ENCODE results near the gene LRRC23. TPM values are rescaled to one million over a fixed set of nuclear protein-coding genes. Genes with fewer than 3 reads are reported as not detected.

LRRC23 gene
- total and polyA plus RNA-seq, 9 of the 15 experiments (the other 6 are each of a cell fraction or from before 2014, with no cell fraction given) = 2.2 to 7.0 (median 3.0) TPM

GRCh38 chr12:6937481-6938352 is 33.1 kb downstream of the LRRC23 start (continued):
- TF ChIP-seq HNRNPUL1 (IDR thresholded peaks at IDR 0.05; ENCODE audit: low read length) (no peak), PREB (CRISPR knock-in tag; IDR thresholded peaks at IDR 0.05) (no peak), ETS2 (tag; IDR thresholded peaks at IDR 0.05; ENCODE audit: borderline replicate concordance, poor library complexity, severe bottlenecking) (no peak), TAF1 (IDR thresholded peaks at IDR 0.05; ENCODE audit: control insufficient read depth, extremely low read depth, insufficient read depth, low read length, severe bottlenecking) (peak; percentile 63), CREBBP (IDR thresholded peaks at IDR 0.05; ENCODE audit: low read depth, low read length) (no peak), SMARCA5 (IDR thresholded peaks at IDR 0.05) (no peak), FOXA1 (IDR thresholded peaks at IDR 0.05; ENCODE audit: borderline replicate concordance) (no peak), ZZZ3 (IDR thresholded peaks at IDR 0.05) (no peak), MECOM (CRISPR knock-in tag; IDR thresholded peaks at IDR 0.05) (no peak), HOXB6 (CRISPR knock-in tag; IDR thresholded peaks at IDR 0.05; ENCODE audit: borderline replicate concordance) (no peak), USF1 (CRISPR knock-in tag; IDR thresholded peaks at IDR 0.05) (peak; percentile 33; the same call in 1 of the 2 replicates), JUNB (CRISPR knock-in tag; conservative IDR thresholded peaks at IDR 0.05) (no peak), ZNF274 (IDR thresholded peaks at IDR 0.05; ENCODE audit: borderline replicate concordance, low read depth, low read length) (no peak), CEBPB (tag; IDR thresholded peaks at IDR 0.05) (no peak), ELF2 (CRISPR knock-in tag; IDR thresholded peaks at IDR 0.05) (peak; percentile 65), PHF21A (IDR thresholded peaks at IDR 0.05; ENCODE audit: borderline replicate concordance, low read depth) (no peak), SMARCC2 (IDR thresholded peaks at IDR 0.05; ENCODE audit: low read depth) (no peak), HMG20A (CRISPR knock-in tag; conservative IDR thresholded peaks at IDR 0.05) (no peak), PHF20 (IDR thresholded peaks at IDR 0.05; ENCODE audit: partially characterized antibody) (peak; percentile 86), HDAC3 (IDR thresholded peaks at IDR 0.05; ENCODE audit: borderline replicate concordance, partially characterized antibody) (no peak), KLF13 (tag; IDR thresholded peaks at IDR 0.05; ENCODE audit: borderline replicate concordance, low read depth) (peak; percentile 85; the same call in 1 of the 2 replicates), SP1 (CRISPR knock-in tag; IDR thresholded peaks at IDR 0.05) (peak; percentile 82), PTBP1 (IDR thresholded peaks at IDR 0.05; ENCODE audit: low read depth, low read length) (no peak), BRD9 (IDR thresholded peaks at IDR 0.05; ENCODE audit: low read depth, partially characterized antibody) (no peak), ELK1 (CRISPR knock-in tag; IDR thresholded peaks at IDR 0.05) (no peak), NR3C1 (CRISPR knock-in tag; IDR thresholded peaks at IDR 0.05) (no peak)
